GM19238 (cell line): Measurements from ENCODE around the gene SGMS1.
"Not testable (repeated sequence)": the region's sequence is repeated elsewhere in the genome, so short reads cannot be mapped to it uniquely, and the experiment has no call there.

Source experiments
- DNase-seq: peaks from one replicate; pipeline ENCODE4 v3.0.0; 2011; ENCODE audit warnings: low spot score; ENCODE audit not compliant: insufficient read length

The SGMS1 gene

GRCh38 chr10:50271564-50272250 lies 352.0 kb downstream of the SGMS1 start:
- no peak for DNase-seq

- DNase-seq = not testable (repeated sequence)
These were observed 355.9 kb downstream of the SGMS1 start for GRCh38 chr10:50267877-50268276.

DNA sequence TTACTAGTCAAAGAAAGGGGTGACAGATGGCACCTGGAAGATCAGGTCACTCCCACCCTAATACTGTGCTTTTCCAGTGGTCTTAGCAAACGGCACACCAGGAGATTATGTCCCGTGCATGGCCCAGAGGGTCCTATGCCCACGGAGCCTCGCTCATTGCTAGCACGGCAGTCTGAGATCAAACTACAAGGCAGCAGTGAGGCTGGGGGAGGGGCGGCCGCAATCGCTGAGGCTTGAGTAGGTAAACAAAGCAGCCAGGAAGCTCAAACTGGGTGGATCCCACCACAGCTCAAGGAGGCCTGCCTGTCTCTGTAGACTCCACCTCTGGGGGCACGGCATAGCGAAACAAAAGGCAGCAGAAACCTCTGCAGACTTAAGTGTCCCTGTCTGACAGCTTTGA lies 361.1 kb downstream of the SGMS1 start:
- not testable (repeated sequence) for DNase-seq

- DNase-seq = peak; percentile 13
These were observed 362.9 kb downstream of the SGMS1 start for GRCh38 chr10:50260791-50261281.
